Activated T-helper 1 cell treated with anti-CD3 and anti-CD28 coated beads, Interleukin-12 subunit alpha, Interleukin-12 subunit beta, Interleukin-2, Interleukin-4 antibody, amounts not matched to agents 30 ng/mL and 10 ng/mL and 1 ng/mL, durations not matched to agents 14 hours and 24 hours and 36 hours (primary cell): Measurements from ENCODE around the gene MPV17L2. TPM values are rescaled to one million over a fixed set of nuclear protein-coding genes. Genes with fewer than 3 reads are reported as not detected.
A peak's percentile ranks its signal among the peaks of the same experiment; 100 is the strongest.
"Not testable (repeated sequence)": the region's sequence is repeated elsewhere in the genome, so short reads cannot be mapped to it uniquely, and the experiment has no call there.

ENCODE experiments used
- DNase-seq: peaks from one replicate; pipeline ENCODE4 v3.0.0; 2021; ENCODE audit warnings: low spot score
- H3K27ac Mint-ChIP-seq: one replicate; pipeline ENCODE4 v1.8.0; 2021; ENCODE audit warnings: mild to moderate bottlenecking, mixed read lengths
- H3K27me3 Mint-ChIP-seq: one replicate; pipeline ENCODE4 v1.8.0; 2022; ENCODE audit warnings: mild to moderate bottlenecking, moderate library complexity, mixed read lengths; ENCODE audit not compliant: insufficient read depth
- H3K36me3 Mint-ChIP-seq: one replicate; pipeline ENCODE4 v1.8.0; 2021; ENCODE audit warnings: low read depth, mixed read lengths
- H3K4me1 Mint-ChIP-seq: one replicate; pipeline ENCODE4 v1.8.0; 2021; ENCODE audit warnings: low read depth, mixed read lengths
- H3K4me3 Mint-ChIP-seq: one replicate; pipeline ENCODE4 v1.8.0; 2021; ENCODE audit warnings: mild to moderate bottlenecking, moderate library complexity, mixed read lengths
- H3K9me3 Mint-ChIP-seq: one replicate; pipeline ENCODE4 v1.8.0; 2021; ENCODE audit warnings: mixed read lengths
- intact Hi-C: fragments of 100-400 bp; cut with micrococcal nuclease; formaldehyde crosslinking; loops from one replicate; pipeline ENCODE4 v1.15.1; 2024
- total RNA-seq: library from RNA; stranded (reverse); gene quantifications from 2 replicates; pipeline ENCODE4 v1.2.3, GENCODE V29; 2022

The MPV17L2 gene
- total RNA-seq, 1 donor from 2014 or later, result 23.3 TPM

GRCh38 chr19:18198374-18198773, 5.4 kb downstream of the MPV17L2 start:
- peaks cover 12% of the 10 kb centered on the region for H3K36me3 Mint-ChIP-seq
- H3K4me1 Mint-ChIP-seq, result peaks cover 22% of the 10 kb centered on the region
- no peak for DNase-seq
- intact Hi-C loops, result no loop called here
- H3K4me3 Mint-ChIP-seq, result peak overlapping the region; percentile 10
- H3K9me3 Mint-ChIP-seq, result no peaks in the 10 kb centered on the region
- peak overlapping the region; percentile 37 for H3K27ac Mint-ChIP-seq
- no peaks in the 10 kb centered on the region for H3K27me3 Mint-ChIP-seq

DNA sequence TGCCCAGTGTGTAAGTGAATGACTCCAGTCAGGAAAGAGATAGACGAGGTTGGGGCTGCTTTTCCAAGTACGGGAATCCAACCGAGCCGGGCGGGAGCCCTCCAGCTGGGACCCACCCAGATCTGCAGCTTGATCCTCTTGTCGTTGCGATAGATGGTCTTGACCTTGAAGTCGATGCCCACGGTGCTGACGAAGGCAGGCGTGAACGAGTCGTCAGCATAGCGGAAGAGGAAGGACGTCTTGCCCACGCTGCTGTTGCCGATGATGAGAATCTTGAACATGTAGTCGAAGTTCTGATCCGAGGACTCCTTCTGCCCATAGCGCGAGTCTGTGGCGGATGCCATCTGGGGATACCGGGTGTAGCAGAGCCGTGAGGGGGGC, 9.4 kb downstream of the MPV17L2 start:
- no peak overlapping the region for H3K27ac Mint-ChIP-seq
- H3K4me1 Mint-ChIP-seq, result peaks cover 18% of the 10 kb centered on the region
- intact Hi-C loops, result loop anchor here (5.0 kb wide), 1 partner anchor 185 kb away; the partner anchor contains the start of gene GDF15

DNA sequence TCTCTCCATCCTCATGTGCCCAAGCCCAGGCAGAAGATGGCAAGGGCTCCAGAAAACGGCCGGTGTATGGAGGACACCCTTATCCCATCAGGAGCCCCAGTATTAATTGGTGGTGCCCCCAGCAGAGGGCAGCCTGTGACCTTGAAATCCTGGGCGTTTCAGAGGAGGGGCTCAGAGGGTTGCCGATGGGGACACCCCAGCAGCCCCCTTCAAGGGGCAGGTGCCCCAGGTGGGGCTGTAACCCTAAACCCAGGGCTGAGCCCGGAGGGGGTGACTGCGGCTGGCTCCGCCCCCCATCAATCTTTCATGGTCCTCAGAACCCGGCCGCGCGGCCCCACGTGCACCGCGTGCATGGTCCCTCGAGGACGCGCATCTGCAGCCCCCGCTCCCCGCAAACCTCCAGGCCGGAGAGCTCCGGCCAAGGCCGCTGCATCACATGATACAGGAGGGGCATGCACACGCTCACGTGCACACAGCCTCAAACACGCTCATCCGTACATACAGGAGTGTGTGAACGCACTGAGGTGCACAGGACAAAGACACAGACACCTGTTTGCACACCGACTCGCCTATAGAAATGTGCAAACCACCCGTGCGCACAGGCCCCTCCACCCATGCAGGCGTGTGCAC, 9.9 kb downstream of the MPV17L2 start:
- no peaks in the 10 kb centered on the region for H3K27me3 Mint-ChIP-seq
- H3K4me3 Mint-ChIP-seq, result peak overlapping the region; percentile 95
- H3K9me3 Mint-ChIP-seq, result no peaks in the 10 kb centered on the region
- peaks cover 18% of the 10 kb centered on the region for H3K4me1 Mint-ChIP-seq
- H3K27ac Mint-ChIP-seq, result peak overlapping the region; percentile 86
- intact Hi-C loops, result loop anchor here (5.0 kb wide), 1 partner anchor 184 kb away; the partner anchor contains the start of gene GDF15
- no peak for DNase-seq
- H3K36me3 Mint-ChIP-seq, result peaks cover 11% of the 10 kb centered on the region

More for the DNA sequence above, 9.4 kb downstream of the MPV17L2 start:
- peaks cover 12% of the 10 kb centered on the region for H3K36me3 Mint-ChIP-seq
- H3K4me3 Mint-ChIP-seq, result peak overlapping the region; percentile 69
- no peak for DNase-seq
- no peaks in the 10 kb centered on the region for H3K9me3 Mint-ChIP-seq
- H3K27me3 Mint-ChIP-seq, result no peaks in the 10 kb centered on the region

- Mint-ChIP-seq H3K27ac (peak overlapping the region; percentile 86), H3K27me3 (peaks cover under 1% of the 10 kb centered on the region), H3K36me3 (peaks cover 6% of the 10 kb centered on the region), H3K4me3 (peak overlapping the region; percentile 95), H3K9me3 (no peaks in the 10 kb centered on the region), H3K4me1 (peaks cover 18% of the 10 kb centered on the region)
- intact Hi-C loops, result loop anchor here (5.0 kb wide), 1 partner anchor 184 kb away; the partner anchor contains the start of gene GDF15
- no peak for DNase-seq
Measured at GRCh38 chr19:18203408-18203862, 10.4 kb downstream of the MPV17L2 start.

DNA sequence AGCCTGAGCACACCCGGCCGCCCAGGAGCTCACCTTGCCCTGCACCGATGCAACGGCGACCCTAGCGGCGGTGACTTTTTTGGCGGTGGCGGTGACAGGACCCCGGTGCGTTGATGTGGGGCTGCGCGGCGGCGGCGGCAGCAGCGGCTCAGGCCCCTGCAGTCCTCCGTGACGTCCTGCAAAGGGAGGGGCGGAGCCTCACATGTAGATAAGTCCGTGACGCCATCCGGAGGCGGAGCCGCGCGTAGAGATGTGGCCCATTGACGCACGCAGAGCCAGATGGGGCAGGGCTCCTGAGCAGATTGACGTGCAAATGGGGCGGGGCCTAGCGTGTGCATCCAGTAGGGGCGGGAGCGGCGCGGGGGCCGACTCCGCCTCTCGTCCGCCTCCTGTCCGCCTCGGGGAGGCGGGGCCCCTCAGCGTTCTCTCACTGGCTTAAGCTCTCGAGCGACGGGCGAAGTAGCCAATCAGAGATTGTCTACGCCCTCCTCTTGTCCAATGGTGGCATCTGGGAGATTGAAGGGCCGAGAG, 10.9 kb downstream of the MPV17L2 start, which contains the start of gene RAB3A:
Gene RAB3A, minus strand, starts transcription at position 180 of the 531 bp plus-strand sequence. CDS start 1,302 bp downstream, outside the sequence.
- Mint-ChIP-seq H3K27me3 (peaks cover 4% of the 10 kb centered on the region), H3K4me3 (peak within 1 kb of the TSS; percentile 95), H3K4me1 (peaks cover 18% of the 10 kb centered on the region), H3K9me3 (no peaks in the 10 kb centered on the region), H3K36me3 (peaks cover 4% of the 10 kb centered on the region), H3K27ac (peak within 1 kb of the TSS; percentile 86)
- peak; percentile 99 for DNase-seq
- intact Hi-C loops, result loop anchor here (1.0 to 5.0 kb wide), 13 partner anchors 11 to 715 kb away; partner anchors contain the start of genes COPE, DDX49, ELL and GDF15

- Mint-ChIP-seq H3K27ac (peak overlapping the region; percentile 86), H3K9me3 (no peaks in the 10 kb centered on the region), H3K36me3 (peaks cover 2% of the 10 kb centered on the region), H3K27me3 (peaks cover 4% of the 10 kb centered on the region), H3K4me1 (peaks cover 18% of the 10 kb centered on the region), H3K4me3 (peak overlapping the region; percentile 90)
- DNase-seq, result no peak
- intact Hi-C loops, result loop anchor here (1.0 to 5.0 kb wide), 13 partner anchors 11 to 715 kb away; partner anchors contain the start of genes COPE, DDX49, ELL and GDF15
Measured at GRCh38 chr19:18204394-18205199, 11.6 kb downstream of the MPV17L2 start.

DNA sequence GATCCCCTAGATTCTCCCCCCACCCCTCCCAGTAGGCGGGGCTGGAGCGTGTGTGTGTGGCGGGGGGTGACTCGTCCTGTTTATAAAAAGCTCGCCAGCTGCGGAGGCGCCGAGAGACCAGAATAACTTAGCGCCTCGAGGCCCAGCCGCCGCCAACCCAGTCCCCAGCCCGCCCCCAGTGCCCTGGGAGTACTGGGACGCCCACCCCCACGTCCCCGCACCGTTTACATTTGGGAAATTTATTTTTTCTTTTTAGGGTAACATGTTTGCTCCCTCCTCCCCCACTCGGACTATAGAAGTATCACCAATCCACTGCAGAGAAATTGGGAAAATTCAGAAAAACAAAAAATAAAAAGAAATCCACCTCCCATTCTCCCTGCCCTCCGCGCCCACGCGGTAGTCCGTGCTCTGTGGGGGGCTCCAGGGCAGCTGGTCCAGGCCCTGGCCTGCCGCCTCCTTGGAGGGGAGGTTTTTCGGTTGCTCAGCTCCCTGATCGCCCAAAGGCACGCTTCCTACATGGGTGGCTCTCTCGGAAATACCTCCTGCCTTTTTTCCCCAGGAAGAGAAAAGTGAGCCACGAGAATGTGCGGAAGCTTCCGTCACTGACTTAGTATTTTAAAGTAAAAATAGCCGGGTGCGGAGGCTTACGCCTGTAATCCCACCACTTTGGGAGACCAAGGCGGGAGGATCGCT, 12.3 kb downstream of the MPV17L2 start:
- H3K9me3 Mint-ChIP-seq, result no peaks in the 10 kb centered on the region
- H3K27ac Mint-ChIP-seq, result peak overlapping the region; percentile 86
- peak; percentile 42 for DNase-seq
- H3K4me1 Mint-ChIP-seq, result peaks cover 18% of the 10 kb centered on the region
- peaks cover 5% of the 10 kb centered on the region for H3K27me3 Mint-ChIP-seq
- intact Hi-C loops, result loop anchor here (2.0 kb wide), 2 partner anchors 53 to 431 kb away; partner anchors contain the start of genes KLHL26 and PIK3R2
- H3K36me3 Mint-ChIP-seq, result peaks cover 2% of the 10 kb centered on the region
- H3K4me3 Mint-ChIP-seq, result peak overlapping the region; percentile 90

- no peak overlapping the region for H3K4me3 Mint-ChIP-seq
- H3K27ac Mint-ChIP-seq, result no peak overlapping the region
- intact Hi-C loops, result no loop called here
Measured at GRCh38 chr19:18206018-18206417, 13.0 kb downstream of the MPV17L2 start.

DNA sequence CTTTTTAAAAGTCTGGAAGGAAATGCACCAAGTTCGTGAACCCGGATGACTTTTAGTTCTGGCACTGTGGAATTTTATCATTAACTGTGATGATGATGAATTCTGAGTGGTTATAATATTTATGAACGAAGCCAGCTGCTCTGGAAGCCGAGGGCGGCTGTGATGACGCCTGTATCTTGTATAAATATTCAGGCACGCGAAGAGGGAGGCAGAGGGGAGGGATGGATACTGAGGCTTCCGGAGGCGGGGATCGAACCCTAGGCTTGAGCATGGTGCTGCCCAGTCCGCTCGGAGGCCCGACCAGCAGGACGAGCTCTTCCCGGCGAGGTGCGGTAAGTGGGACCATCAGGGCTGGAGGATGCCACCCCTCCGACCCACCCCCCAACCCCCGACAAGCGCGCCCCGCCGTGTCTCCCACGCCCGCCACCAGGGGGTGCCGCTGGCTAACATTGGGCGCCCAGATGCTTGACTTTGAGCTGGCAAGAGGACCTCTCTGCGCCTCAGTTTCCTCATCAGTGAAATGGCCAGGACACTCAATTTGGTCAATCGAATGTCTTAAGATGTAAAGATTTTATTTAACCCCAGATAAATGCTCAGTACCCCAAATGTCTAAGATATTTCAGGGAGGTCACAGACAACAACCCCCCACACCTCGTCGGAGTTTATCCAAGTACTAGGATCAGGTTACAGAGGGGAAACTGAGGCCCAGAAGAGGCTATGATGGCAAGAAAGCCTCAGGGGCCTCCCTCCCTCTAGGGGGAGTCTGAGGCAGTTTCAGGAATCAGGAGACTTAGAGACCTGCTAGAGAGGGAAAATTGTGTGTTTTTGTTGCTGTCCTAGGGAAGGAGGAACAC, 15.3 kb downstream of the MPV17L2 start:
- no peak overlapping the region for H3K27ac Mint-ChIP-seq
- H3K36me3 Mint-ChIP-seq, result no peaks in the 10 kb centered on the region
- peaks cover 9% of the 10 kb centered on the region for H3K27me3 Mint-ChIP-seq
- no peak overlapping the region for H3K4me3 Mint-ChIP-seq
- DNase-seq, result peak; percentile 34
- H3K4me1 Mint-ChIP-seq, result peaks cover 8% of the 10 kb centered on the region
- H3K9me3 Mint-ChIP-seq, result no peaks in the 10 kb centered on the region
- intact Hi-C loops, result loop anchor here (1.0 kb wide), 2 partner anchors 43 to 202 kb away; no protein-coding TSS in a partner anchor

More at GRCh38 chr19:18206018-18206417, 13.0 kb downstream of the MPV17L2 start:
- H3K27me3 Mint-ChIP-seq, result peaks cover 6% of the 10 kb centered on the region
- DNase-seq, result no peak
- peaks cover 2% of the 10 kb centered on the region for H3K36me3 Mint-ChIP-seq
- peaks cover 18% of the 10 kb centered on the region for H3K4me1 Mint-ChIP-seq
- no peaks in the 10 kb centered on the region for H3K9me3 Mint-ChIP-seq

DNA sequence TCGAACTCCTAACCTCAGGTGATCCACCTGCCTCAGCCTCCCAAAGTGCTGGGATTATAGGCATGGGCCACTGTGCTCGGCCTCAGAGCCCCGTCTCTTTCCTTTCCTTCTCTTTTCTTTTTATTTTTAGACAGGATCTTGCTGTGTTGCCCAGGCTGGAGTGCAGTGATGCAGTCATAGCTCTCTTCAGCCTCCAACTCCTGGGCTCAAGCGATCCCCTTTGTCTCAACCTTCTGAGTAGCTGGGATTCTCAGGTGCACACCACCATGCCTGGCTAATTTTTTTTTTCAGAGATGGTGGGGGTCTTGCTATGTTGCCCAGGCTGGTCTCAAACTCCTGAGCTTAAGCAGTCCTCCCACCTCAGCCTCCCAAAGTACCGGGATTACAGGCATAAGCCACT, 16.9 kb downstream of the MPV17L2 start:
- H3K27ac Mint-ChIP-seq, H3K9me3 Mint-ChIP-seq, H3K4me1 Mint-ChIP-seq, H3K4me3 Mint-ChIP-seq, intact Hi-C loops, H3K36me3 Mint-ChIP-seq, DNase-seq: not testable (repeated sequence)
- H3K27me3 Mint-ChIP-seq, result peaks cover 11% of the 10 kb centered on the region

DNA sequence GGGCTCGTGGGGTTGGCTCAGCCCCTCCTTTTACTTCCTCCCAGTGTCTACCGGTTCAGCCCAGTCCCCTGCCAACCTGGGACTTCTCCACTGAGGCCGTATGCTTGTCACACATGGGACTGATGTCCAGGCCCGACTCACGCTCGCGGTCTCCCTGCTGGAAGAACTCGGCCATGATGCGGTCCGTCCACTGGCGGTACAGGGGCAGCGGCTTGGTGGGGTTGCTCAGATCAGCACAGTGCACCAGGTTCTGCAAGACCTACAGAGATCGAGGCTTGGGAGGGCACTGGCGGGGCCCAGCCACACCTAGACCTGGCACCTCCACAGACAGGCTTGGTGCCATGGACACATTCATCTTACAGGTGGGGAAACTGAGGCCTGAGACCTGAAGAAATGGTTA, 18.7 kb downstream of the MPV17L2 start:
- intact Hi-C loops, result no loop called here
- DNase-seq, result no peak
- Mint-ChIP-seq H3K4me3 (no peak overlapping the region), H3K27me3 (peaks cover 11% of the 10 kb centered on the region), H3K4me1 (no peaks in the 10 kb centered on the region), H3K27ac (no peak overlapping the region), H3K36me3 (no peaks in the 10 kb centered on the region), H3K9me3 (no peaks in the 10 kb centered on the region)
